Measurements from ENCODE around the gene SS18.

Gene SS18

GRCh38 chr18:26071020-26071419, 19.4 kb downstream of the SS18 start:
- no peak for DNase-seq (ENCODE audit: low read depth)

- DNase-seq (ENCODE audit: low read depth), result no peak
Measured at GRCh38 chr18:26059357-26059756, 31.1 kb downstream of the SS18 start.

- DNase-seq (ENCODE audit: low read depth), result no peak
Measured at GRCh38 chr18:26057344-26057773, 33.1 kb downstream of the SS18 start.

GRCh38 chr18:26056291-26056690, 34.1 kb downstream of the SS18 start:
- DNase-seq (ENCODE audit: low read depth), result no peak

GRCh38 chr18:26052505-26052904, 37.9 kb downstream of the SS18 start:
- DNase-seq (ENCODE audit: low read depth), result no peak

- no peak for DNase-seq (ENCODE audit: low read depth)
Measured at GRCh38 chr18:26051843-26052242, 38.6 kb downstream of the SS18 start.

- DNase-seq (ENCODE audit: low read depth), result no peak
Measured at GRCh38 chr18:26046419-26047077, 43.9 kb downstream of the SS18 start.

GRCh38 chr18:26044807-26045206, 45.6 kb downstream of the SS18 start:
- no peak for DNase-seq (ENCODE audit: low read depth)

GRCh38 chr18:26040051-26040656, 50.3 kb downstream of the SS18 start:
- DNase-seq (ENCODE audit: low read depth), result no peak

- no peak for DNase-seq (ENCODE audit: low read depth)
Measured at GRCh38 chr18:26039203-26039602, 51.2 kb downstream of the SS18 start.

- DNase-seq (ENCODE audit: low read depth), result no peak
Measured at GRCh38 chr18:26036635-26037034, 53.8 kb downstream of the SS18 start.

GRCh38 chr18:26034850-26035497, 55.4 kb downstream of the SS18 start:
- DNase-seq (ENCODE audit: low read depth), result no peak

GRCh38 chr18:26022585-26022984, 67.8 kb downstream of the SS18 start:
- DNase-seq (ENCODE audit: low read depth), result no peak

- no peak for DNase-seq (ENCODE audit: low read depth)
Measured at GRCh38 chr18:26021061-26021754, 69.2 kb downstream of the SS18 start.

GRCh38 chr18:26017929-26018328, 72.5 kb downstream of the SS18 start:
- no peak for DNase-seq (ENCODE audit: low read depth)

GRCh38 chr18:26014462-26014861, 76.0 kb downstream of the SS18 start:
- no peak for DNase-seq (ENCODE audit: low read depth)

GRCh38 chr18:26008619-26009018, 81.8 kb downstream of the SS18 start:
- DNase-seq (ENCODE audit: low read depth), result no peak

GRCh38 chr18:26008096-26008495, 82.3 kb downstream of the SS18 start:
- DNase-seq (ENCODE audit: low read depth), result no peak

- DNase-seq (ENCODE audit: low read depth), result no peak
Measured at GRCh38 chr18:26005950-26006349, 84.5 kb downstream of the SS18 start.

GRCh38 chr18:26004832-26005231, 85.6 kb downstream of the SS18 start:
- no peak for DNase-seq (ENCODE audit: low read depth)

GRCh38 chr18:26003817-26004216, 86.6 kb downstream of the SS18 start:
- no peak for DNase-seq (ENCODE audit: low read depth)

GRCh38 chr18:26003356-26003755, 87.1 kb downstream of the SS18 start:
- no peak for DNase-seq (ENCODE audit: low read depth)

- no peak for DNase-seq (ENCODE audit: low read depth)
Measured at GRCh38 chr18:26002375-26002910, 88.0 kb downstream of the SS18 start.

Data from CMK (cell line).